Measurements from ENCODE around the gene ANKHD1. TPM values are rescaled to one million over a fixed set of nuclear protein-coding genes. Genes with fewer than 3 reads are reported as not detected.

The ANKHD1 gene
- polyA plus RNA-seq, 1 of the 3 experiments (the other 2 are of a cell fraction): 26.7 TPM

DNA sequence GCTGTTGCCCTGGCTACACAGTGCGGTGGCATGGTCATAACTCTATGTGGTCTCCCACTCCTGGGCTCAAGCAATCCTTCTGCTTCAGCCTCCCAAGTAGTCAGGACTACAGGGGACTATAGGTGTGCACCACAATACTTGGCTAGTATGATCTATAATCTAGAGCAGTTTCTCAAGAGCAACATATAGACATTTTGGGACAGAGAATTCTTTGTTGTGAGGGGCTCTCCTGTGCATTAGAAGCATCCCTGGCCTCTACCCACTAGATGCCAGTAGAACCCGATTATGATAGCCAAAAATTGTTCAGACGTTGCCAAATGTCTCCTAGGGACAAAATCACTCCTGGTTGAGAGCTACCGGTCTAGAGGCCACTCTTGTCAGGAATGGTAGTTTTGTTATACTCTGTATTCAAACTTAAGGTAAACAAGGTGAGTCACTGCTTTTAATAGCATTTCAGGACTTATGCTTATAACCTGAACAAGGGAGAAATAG is 7.2 kb downstream of the ANKHD1 start:
- Histone ChIP-seq H2AFZ (ENCODE audit: low read depth) (no peak overlapping the region), H3K36me3 (replicated peaks in 1 of 2; ENCODE audit: control insufficient read depth in 1 of 2, insufficient read depth in 2 of 2, low read length in 1 of 2) (peaks cover 0 to 3% of the 10 kb centered on the region in 2 experiments), H3K79me2 (ENCODE audit: insufficient read depth) (peaks cover 99% of the 10 kb centered on the region), H3K9ac (no peak overlapping the region), H3K27me3 (ENCODE audit: insufficient read depth) (no peaks in the 10 kb centered on the region), H4K20me1 (ENCODE audit: insufficient read depth) (peaks cover 84% of the 10 kb centered on the region), H3F3A (replicated peaks; ENCODE audit: insufficient read depth) (peaks cover 8% of the 10 kb centered on the region), H3K27ac (ENCODE audit: low read depth in 2 of 2, low read length in 1 of 2) (no peak overlapping the region), H3K9me3 (no peaks in the 10 kb centered on the region), H3K4me3 (ENCODE audit: low read depth in 2 of 2, low read length in 1 of 2) (no peak overlapping the region), H3K4me1 (ENCODE audit: control insufficient read depth in 1 of 2, insufficient read depth in 2 of 2, low read depth in 1 of 2, low read length in 1 of 2) (no peaks in the 10 kb centered on the region), H3K9me2 (no peaks in the 10 kb centered on the region), H3K4me2 (no peak overlapping the region)
- DNase-seq: no peak
- TF ChIP-seq, protein P1, sequence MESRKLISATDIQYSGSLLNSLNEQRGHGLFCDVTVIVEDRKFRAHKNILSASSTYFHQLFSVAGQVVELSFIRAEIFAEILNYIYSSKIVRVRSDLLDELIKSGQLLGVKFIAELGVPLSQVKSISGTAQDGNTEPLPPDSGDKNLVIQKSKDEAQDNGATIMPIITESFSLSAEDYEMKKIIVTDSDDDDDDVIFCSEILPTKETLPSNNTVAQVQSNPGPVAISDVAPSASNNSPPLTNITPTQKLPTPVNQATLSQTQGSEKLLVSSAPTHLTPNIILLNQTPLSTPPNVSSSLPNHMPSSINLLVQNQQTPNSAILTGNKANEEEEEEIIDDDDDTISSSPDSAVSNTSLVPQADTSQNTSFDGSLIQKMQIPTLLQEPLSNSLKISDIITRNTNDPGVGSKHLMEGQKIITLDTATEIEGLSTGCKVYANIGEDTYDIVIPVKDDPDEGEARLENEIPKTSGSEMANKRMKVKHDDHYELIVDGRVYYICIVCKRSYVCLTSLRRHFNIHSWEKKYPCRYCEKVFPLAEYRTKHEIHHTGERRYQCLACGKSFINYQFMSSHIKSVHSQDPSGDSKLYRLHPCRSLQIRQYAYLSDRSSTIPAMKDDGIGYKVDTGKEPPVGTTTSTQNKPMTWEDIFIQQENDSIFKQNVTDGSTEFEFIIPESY (IDR thresholded peaks at IDR 0.05; ENCODE audit: borderline replicate concordance, low read depth): no peak
- TF ChIP-seq JUND (IDR thresholded peaks at IDR 0.05): no peak
- no peak for TF ChIP-seq RXRA (IDR thresholded peaks at IDR 0.05; ENCODE audit: borderline replicate concordance, low read depth)
- TF ChIP-seq FOXJ3 (CRISPR knock-in tag; IDR thresholded peaks at IDR 0.05): no peak
- TF ChIP-seq ELF1 (IDR thresholded peaks at IDR 0.05): no peak
- no peak for TF ChIP-seq YY1 (IDR thresholded peaks at IDR 0.05; ENCODE audit: low read depth)
- TF ChIP-seq, protein P2, sequence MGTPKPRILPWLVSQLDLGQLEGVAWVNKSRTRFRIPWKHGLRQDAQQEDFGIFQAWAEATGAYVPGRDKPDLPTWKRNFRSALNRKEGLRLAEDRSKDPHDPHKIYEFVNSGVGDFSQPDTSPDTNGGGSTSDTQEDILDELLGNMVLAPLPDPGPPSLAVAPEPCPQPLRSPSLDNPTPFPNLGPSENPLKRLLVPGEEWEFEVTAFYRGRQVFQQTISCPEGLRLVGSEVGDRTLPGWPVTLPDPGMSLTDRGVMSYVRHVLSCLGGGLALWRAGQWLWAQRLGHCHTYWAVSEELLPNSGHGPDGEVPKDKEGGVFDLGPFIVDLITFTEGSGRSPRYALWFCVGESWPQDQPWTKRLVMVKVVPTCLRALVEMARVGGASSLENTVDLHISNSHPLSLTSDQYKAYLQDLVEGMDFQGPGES (IDR thresholded peaks at IDR 0.05; ENCODE audit: low read depth, low read length): no peak
- TF ChIP-seq NFIC (IDR thresholded peaks at IDR 0.05; ENCODE audit: borderline replicate concordance): no peak
- no peak for TF ChIP-seq SMC3 (IDR thresholded peaks at IDR 0.05; ENCODE audit: low read depth, low read length)
- TF ChIP-seq RCOR1 (IDR thresholded peaks at IDR 0.05; ENCODE audit: low read length): no peak
- no peak for TF ChIP-seq GATA2 (CRISPR knock-in tag; IDR thresholded peaks at IDR 0.05)
- no peak for TF ChIP-seq CHD2 (IDR thresholded peaks at IDR 0.05; ENCODE audit: low read length, partially characterized antibody)
- TF ChIP-seq, protein P3, sequence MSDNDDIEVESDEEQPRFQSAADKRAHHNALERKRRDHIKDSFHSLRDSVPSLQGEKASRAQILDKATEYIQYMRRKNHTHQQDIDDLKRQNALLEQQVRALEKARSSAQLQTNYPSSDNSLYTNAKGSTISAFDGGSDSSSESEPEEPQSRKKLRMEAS (IDR thresholded peaks at IDR 0.05; ENCODE audit: low read depth): no peak
- TF ChIP-seq TEAD4 (IDR thresholded peaks at IDR 0.05; ENCODE audit: borderline replicate concordance, insufficient read depth): no peak
- WGBS (ENCODE audit: low lambda C conversion rate): 80% methylated on average over 4 of the region's 4 CpGs
- ChIA-PET POLR2A (no interaction called here), CTCF (no interaction called here)

DNA sequence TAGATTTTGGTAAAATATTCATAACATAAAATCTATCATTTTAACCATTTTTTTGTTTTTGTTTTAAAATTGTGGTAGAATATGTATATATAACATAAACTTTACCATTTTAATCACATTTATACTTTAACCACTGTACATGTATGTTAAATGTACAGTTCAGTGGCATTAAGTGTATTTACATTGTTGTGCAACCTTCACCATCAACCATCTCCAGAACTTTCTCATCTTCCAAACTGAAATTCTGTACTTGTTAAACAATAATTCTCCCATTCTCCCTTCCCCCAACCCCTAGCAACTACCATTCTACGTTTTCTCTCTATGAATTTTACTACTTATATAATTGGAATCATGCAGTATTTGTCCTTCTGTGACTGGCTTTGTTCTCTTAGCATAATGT is 11.6 kb downstream of the ANKHD1 start:
- H3F3A ChIP-seq (replicated peaks; ENCODE audit: insufficient read depth): peaks cover 8% of the 10 kb centered on the region
- H3K27me3 ChIP-seq (ENCODE audit: insufficient read depth): no peaks in the 10 kb centered on the region
- no peaks in the 10 kb centered on the region for H3K9me2 ChIP-seq
- no peaks in the 10 kb centered on the region for H3K9me3 ChIP-seq
- no peak overlapping the region for H3K9ac ChIP-seq
- CTCF ChIA-PET: no interaction called here
- WGBS (ENCODE audit: low lambda C conversion rate): 88% methylated on average over 1 of the region's 1 CpG
- DNase-seq: no peak
- H3K4me1 ChIP-seq (ENCODE audit: control insufficient read depth in 1 of 2, insufficient read depth in 2 of 2, low read depth in 1 of 2, low read length in 1 of 2): no peaks in the 10 kb centered on the region
- no peak overlapping the region for H3K4me3 ChIP-seq (ENCODE audit: low read depth in 2 of 2, low read length in 1 of 2)
- H2AFZ ChIP-seq (ENCODE audit: low read depth): no peak overlapping the region
- no peak overlapping the region for H3K4me2 ChIP-seq
- TF ChIP-seq, protein P4, sequence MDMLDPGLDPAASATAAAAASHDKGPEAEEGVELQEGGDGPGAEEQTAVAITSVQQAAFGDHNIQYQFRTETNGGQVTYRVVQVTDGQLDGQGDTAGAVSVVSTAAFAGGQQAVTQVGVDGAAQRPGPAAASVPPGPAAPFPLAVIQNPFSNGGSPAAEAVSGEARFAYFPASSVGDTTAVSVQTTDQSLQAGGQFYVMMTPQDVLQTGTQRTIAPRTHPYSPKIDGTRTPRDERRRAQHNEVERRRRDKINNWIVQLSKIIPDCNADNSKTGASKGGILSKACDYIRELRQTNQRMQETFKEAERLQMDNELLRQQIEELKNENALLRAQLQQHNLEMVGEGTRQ (IDR thresholded peaks at IDR 0.05; ENCODE audit: borderline replicate concordance, low read depth, low read length): no peak
- TF ChIP-seq YY1 (IDR thresholded peaks at IDR 0.05; ENCODE audit: low read depth): no peak
- TF ChIP-seq EP300 (IDR thresholded peaks at IDR 0.05; ENCODE audit: borderline replicate concordance in 1 of 2, low read depth in 1 of 2, low read length in 1 of 2): no peak
- no peak for TF ChIP-seq JUND (IDR thresholded peaks at IDR 0.05)
- no peak for TF ChIP-seq EZH2phosphoT487 (IDR thresholded peaks at IDR 0.05; ENCODE audit: borderline replicate concordance, low read depth)
- TF ChIP-seq FOSL2 (IDR thresholded peaks at IDR 0.05; ENCODE audit: borderline replicate concordance, low read depth): no peak
- TF ChIP-seq NFIC (IDR thresholded peaks at IDR 0.05; ENCODE audit: borderline replicate concordance): no peak
- TF ChIP-seq FOXJ3 (CRISPR knock-in tag; IDR thresholded peaks at IDR 0.05): no peak
- peaks cover 65% of the 10 kb centered on the region for H4K20me1 ChIP-seq (ENCODE audit: insufficient read depth)
- H3K36me3 ChIP-seq (replicated peaks in 1 of 2; ENCODE audit: control insufficient read depth in 1 of 2, insufficient read depth in 2 of 2, low read length in 1 of 2): peaks cover 0 to 8% of the 10 kb centered on the region in 2 experiments
- POLR2A ChIA-PET: no interaction called here
- H3K79me2 ChIP-seq (ENCODE audit: insufficient read depth): peaks cover 98% of the 10 kb centered on the region
- no peak overlapping the region for H3K27ac ChIP-seq (ENCODE audit: low read depth in 2 of 2, low read length in 1 of 2)

Data from SK-N-SH (cell line).